SIG-M5 (cell line): ENCODE data around the gene SH3BP5.
"Not testable (repeated sequence)": the region's sequence is repeated elsewhere in the genome, so short reads cannot be mapped to it uniquely, and the experiment has no call there.

Source experiments
- DNase-seq: peaks from one replicate; lab custom pipeline; 2025; lab: John Stamatoyannopoulos, UW

Gene SH3BP5, protein sequence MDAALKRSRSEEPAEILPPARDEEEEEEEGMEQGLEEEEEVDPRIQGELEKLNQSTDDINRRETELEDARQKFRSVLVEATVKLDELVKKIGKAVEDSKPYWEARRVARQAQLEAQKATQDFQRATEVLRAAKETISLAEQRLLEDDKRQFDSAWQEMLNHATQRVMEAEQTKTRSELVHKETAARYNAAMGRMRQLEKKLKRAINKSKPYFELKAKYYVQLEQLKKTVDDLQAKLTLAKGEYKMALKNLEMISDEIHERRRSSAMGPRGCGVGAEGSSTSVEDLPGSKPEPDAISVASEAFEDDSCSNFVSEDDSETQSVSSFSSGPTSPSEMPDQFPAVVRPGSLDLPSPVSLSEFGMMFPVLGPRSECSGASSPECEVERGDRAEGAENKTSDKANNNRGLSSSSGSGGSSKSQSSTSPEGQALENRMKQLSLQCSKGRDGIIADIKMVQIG

DNA sequence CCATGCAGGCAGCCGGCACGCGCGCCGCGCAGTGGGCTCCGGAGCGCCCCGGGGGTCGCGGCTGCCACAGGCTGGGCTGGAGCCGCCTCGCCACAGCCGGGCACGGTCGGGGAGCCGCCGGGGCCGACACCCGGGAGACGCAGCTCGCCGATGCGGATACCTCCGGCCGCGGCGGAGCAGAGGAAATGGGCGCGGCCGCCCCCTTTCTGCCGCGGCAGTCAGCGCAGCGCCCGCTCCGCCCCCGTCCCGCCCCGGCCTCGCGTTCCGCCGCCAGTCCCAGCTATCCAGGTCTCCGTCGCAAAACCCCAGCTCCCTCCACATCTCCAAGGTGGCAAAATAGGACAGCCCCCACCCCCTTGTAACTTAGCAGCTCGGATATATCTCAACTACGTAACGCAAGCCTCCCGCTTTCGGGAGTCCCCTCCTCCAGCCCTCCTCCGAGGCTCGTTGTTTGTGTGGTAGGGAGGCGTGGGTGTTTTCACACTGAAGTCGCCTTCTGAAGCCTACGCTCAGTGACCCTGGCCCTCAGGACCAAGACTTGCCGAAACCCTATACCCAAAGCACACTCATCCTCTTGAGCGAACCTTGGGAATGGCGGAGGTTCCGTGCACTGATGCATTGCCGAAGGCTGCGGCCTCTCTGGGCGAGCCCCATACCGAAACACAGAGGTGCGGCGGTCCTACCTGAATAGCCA is at the start of gene SH3BP5:
SH3BP5 (minus strand) TSS at position 182 of the 694 bp plus-strand sequence; CDS start at position 4, 178 bp downstream.
- no peak for DNase-seq

DNA sequence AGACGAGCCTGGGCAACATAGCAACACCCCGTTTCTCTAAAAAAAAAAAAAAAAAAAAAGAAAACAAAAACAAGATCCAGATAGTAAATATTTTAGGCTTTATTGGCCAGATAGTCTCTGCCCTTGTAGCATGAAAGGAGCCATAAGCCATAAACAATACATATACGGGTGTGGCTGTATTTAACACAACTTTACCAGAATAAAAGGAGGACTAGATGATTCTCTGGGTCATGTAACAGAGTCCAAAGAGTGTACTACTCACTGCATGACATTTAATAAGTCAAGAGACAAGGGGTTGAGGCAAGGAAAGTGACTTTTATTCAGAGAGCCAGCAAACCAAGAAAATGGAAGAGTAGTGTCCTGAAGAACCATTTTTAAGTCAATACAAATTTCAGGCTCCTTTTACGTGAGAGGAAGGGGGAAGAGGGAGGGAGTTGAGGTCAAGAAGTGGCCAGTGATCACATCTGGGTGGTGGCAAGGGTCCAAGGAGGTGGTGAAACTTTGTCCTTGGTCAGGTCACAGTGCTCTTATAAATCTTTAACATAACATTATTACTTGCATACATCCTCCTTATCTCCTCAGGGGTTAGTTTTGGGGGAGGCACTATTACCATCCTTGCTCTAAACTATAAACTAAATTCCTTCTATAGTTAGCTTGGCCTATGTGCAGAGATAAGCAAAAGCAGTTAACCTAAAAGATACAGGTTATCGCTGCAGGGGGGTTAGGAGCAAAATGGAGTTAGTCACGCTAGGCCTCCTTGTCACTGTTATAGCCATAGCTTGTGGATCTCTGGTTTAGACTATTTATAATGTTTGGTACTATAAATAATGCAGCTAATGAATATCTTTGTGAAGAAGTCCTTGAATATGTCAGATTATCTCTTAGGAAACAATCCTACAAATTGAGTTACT is 48.8 kb upstream of the SH3BP5 start:
- no peak for DNase-seq

DNA sequence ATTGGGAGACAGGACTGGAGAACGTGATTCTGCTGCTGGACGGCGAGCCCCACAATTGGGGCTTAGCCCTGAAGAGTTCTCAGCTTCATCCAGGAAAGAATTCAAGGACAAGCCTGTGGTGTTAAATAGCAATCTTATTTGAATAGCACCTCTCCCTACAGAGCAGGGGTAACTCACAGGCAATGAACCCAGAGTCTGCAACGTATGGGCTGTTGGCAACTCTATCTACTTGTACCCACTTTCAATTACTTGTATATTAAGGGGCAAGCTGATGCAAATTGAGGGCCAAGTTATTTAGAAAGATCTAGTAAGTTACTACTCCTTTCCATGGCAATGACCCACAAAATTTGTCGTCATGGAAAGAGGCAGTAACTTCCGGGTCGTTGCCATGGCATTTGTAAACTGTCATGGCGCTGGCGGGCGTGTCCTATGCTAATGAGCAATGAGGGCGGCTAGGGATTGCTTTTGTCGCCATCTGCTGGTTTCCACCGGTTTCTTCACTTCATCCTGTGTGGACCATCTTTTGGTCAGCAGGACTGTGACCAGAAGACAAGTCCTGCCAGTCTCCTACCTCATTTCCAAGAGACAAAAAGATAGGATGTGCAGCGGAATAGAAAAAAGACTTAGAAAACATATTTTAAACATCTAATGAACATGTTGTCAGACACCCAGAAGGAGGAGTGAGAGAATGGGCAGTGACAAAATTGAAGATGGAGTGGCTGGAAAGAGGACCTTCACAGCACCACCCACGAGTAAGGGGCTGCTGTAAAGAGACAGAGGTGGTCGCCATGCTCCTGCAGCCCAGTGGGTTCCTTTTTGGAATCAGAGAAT is 45.8 kb upstream of the SH3BP5 start:
- DNase-seq = peak; percentile 69

DNA sequence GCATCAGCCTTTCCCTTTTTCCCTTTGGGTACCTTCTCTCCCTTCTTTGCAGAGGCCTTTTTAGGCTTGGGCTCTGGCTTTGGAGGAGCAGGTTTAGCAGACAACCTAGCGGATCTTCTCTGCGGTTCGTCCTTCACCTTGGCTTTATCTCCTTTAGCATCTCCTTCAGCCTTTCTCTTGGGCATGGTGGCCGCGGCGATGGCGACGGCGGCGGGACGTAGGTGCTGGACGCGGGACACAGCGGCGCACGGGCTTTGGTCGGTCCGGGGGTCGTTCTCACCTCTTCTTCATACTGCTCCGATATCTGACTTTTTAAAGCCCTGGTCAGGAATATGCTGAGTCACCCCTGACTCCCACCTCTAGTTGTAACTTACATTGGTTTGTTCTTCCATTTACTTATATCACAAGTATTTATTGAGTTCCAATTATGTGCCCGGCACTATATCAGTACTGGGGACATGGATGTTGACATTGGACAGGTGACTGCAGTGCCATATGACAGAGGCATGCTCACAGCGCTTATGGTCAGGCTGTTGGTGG is 43.1 kb upstream of the SH3BP5 start:
- DNase-seq = no peak

DNA sequence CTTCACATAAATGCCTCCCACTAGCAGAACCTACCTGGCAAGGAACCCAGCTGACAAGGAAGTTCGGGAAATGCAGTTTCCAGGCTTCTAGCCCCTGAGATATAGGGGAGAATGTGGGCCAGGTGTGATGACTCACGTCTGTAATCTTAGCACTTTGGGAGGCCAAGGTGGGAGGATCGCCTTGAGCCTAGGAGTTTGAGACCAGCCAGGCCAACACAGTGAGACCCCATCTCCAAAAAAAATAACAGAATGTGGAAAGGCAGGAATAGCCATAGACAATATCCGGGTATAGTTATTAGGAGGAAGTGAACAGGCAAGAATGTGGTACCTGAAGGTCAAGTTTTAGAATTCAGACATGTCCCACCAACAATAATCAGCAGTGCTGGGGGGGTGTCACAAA is 40.5 kb upstream of the SH3BP5 start:
- DNase-seq = no peak

DNA sequence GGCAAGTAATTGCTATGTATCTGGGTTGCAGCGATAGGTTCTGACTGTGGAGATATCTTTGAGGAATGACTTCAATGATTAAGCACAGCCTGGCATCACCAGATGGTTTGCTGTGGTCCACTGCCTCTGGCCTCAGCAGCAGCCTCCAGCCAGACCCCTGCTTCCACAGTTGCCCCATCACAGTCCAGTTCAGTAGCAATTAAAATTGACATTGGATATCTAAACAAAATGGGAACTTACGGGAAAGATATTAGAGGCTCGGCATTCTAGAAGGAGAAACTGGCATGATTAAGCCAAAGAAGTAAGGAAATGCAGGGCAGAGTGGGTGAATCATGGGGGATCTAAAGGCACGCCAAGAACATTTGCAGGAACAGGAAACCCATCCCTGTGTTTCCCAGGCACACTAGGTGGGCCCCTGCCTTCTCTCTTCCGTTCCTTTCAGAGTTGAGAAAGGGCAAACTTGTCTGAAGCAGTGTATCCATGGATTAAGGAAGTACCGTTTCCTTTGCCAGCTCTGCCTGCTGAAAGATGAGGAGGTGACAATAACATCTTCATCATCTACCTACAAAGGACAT is 36.3 kb upstream of the SH3BP5 start:
- no peak for DNase-seq

DNA sequence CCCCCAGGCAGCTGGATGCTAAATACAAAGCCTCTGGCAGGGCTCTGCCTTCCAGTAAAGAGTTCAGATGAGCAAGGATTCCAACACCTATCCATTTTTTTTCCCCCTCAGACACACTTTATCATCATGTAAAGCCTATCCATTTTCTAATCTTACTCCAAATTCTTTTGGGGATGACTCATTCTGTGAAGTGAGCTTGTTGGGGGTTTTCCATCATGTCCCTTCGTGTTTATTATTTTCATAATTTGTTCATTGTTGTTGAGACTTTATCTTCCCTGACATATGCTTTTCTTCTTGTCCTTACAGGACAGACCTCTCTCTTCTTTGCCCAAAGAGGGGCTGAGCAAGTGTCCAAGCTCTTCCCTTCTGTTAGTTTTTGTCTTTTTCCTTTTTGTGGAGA is 34.7 kb upstream of the SH3BP5 start:
- no peak for DNase-seq

DNA sequence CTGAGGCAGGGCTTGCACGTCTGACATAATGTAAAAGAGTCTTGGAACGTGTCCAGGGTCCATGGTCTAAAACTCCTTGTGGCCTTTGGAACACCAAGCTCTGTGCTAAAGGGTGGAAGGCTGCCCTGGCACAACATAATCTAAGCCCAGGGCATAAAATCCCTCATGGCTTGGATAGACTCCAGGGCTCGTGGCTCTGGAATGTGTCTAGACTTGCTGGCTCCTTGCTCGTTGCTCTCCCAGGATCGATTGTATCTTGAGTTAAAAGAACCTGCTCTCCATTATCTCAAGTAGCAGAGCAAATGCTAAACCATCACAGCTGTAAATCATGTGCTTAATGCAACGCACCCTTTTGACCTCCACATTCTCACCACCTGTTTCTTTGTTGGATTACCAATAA is 31.7 kb upstream of the SH3BP5 start:
- not testable (repeated sequence) for DNase-seq

DNA sequence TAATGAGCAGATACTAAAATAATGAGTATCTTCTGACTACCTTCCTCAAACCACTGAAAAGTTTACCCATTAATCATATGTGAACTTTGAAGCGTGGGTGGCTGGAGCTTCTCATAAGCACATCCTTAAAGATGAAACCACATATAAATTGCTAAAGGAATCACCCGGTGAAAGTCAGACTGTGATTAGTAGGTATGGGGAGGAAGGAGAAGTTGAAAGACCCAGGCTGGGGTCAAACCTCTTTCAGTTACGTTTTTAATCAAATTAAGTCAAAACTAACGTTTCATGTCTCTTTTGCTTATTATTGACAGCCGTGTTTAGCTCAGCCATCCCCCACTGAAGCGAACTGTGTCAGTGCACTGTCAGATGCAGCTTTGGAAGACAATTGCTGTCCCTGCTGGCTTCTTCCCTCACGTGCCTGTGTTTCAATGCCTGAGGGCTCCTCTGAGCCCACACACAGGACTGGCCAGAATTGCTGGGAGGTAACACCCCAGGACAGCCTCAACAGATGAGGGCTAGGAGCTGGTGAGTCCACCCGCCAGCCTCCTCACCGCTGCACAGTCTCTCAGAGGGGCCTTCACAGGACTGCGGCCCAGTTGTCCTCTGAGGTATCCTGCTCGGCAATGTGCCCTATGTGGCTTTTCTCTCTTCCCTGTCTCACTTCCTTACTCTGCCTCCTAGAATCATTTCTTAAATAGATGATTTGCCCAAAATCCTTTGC is 29.3 kb upstream of the SH3BP5 start:
- DNase-seq = peak; percentile 35

DNA sequence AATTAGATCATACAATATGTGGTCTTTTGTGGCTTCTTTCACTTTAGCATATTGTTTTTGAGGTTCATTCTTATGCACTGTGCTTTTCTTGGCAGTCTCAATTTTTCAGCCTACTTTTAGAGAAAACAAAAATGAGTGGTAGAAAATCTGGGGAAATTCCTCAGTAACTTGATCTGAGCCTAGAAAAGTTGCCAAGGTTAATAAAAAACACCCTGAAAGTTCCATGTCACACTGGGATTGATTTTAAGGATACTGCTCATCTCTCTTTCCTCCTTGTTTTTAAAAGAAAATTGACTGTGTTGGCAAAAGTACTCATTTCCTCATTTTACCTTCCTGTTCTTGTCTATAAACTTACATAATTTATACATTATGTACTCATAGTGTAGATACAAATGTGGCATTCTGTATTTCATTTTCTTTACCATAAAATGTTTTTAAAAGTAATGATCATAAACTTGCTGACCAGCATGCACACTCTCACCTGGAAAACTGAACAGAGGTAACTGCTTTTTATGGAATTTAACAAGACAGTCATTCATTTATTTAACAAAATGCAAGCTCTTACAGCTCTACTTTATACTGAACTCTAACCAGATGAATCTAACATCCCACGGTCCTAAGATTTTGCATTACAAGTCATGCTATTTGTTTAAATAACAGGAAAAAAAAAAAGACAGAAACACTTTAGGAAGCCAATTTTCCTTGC is 28.6 kb upstream of the SH3BP5 start:
- peak; percentile 10 for DNase-seq

DNA sequence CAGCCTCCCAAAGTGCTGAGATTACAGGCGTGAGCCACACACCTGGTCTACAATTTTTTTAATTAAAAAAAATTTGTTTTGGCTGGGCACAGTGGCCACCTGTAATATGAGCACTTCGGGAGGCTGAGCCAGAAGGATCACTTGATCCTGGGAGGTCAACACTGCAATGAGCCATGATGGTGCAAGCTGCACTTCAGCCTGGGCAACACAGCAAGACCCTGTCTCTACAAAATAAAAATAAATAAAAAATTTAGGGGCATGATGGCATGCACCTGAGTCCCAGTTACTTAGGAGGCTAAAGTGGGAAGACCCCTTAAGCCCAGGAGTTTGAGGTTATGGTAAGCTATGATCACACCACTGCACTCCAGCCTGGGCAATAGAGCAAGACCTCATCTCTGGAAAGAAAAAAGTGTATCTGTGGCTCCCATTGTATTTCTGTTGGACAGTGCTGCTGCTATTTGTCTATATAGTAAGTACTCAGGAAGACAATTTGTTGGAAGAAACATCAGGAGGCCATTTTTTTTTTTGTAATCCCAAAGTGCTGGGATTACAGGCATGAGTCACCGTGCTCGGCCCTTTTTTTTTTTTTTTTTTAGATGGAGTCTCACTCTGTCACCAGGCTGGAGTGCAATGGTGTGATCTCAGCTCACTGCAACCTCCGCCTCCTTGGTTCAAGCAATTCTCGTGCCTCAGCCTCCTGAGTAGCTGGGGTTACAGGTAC is 27.5 kb upstream of the SH3BP5 start:
- no peak for DNase-seq

DNA sequence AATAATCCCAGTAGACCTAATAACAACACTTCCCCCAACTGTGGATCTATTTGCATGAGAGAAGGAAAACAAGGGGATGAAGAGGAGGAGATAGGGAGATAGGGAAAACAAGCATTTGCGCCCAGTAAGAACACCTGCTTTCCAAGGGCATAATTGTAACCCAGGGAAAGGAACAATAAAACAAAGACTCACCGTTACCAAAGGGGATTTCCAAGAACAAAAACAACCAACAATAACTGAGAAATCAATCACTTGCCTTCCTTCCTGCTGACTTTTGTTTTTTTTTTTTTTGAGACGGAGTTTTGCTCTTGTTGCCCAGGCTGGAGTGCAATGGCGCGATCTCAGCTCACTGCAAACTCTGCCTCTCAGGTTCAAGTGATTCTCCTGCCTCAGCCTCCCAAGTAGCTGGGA is 24.3 kb upstream of the SH3BP5 start:
- not testable (repeated sequence) for DNase-seq

DNA sequence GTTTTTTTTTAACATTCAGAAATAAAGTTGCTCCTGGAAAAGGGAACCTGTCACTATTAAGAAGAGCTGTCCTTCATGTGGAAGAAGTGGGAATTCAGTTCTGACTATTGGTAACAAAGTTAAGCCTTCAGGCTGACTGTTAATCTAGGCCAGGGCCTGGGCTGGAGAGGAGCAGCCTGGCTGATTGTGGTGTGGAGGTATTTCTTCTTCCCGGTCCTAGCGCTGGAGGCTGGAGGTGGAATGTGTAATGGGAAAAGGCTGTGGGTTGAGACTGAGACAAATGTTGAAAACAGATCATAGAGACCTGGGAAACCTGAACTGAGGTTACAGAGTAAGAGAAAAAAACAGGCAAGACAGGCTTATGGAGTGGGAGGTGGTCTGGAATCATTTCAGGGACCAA is 23.8 kb upstream of the SH3BP5 start:
- no peak for DNase-seq

DNA sequence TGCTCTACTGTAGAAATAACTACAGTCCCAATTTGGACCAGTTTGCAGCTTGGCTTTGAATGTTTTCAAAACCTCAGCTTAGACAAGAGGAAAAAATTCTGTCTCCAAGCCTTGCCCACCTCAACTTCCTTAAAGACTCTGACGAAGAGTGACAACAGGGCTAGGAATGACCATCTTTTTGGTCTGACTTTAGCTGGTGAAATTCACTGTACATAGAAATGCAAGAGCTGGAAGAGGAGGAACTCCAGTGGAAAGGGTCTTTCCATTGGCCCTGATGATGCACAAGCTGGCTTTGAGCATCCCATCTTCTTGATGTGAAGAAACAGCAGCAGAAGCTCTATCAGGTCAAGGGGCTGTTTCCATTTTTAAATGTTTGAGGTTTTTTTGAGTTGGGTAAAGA is 22.7 kb upstream of the SH3BP5 start:
- no peak for DNase-seq

DNA sequence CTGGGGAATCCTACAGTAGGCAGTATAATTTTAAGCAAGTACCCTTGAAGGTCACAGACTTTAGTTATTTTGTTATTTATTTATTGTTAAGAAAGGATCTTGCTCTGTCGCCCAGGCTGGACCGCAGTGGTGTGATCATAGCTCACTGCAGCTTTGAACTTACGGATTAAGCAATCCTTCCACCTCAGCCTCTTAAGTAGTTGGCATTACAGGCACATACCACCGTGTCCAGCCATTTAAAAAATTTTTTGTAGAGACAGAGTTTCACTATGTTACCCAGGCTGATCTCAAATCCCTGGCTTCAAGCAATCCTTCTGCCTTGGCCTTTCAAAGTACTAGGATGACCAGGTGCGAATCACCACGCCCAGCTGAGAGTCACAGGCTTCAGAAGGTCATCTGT is 22.1 kb upstream of the SH3BP5 start:
- DNase-seq = no peak

DNA sequence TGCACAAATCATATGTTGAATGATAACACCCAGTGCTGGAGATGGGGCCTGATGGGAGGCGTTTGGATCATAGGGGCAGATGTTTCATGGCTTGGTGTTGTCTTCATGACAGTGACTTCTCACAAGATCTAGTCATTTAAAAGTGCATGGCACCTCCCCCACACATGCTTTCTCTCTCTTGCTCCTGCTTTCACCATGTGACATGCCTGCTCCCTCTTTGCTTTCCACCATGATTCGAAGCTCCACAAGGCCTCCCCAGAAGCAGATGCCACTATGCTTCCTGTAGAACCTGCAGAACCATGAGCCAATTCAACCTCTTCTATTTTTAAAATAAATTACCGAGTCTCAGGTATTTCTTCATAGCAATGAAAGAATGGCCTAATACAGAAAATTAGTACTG is 17.8 kb upstream of the SH3BP5 start:
- no peak for DNase-seq

DNA sequence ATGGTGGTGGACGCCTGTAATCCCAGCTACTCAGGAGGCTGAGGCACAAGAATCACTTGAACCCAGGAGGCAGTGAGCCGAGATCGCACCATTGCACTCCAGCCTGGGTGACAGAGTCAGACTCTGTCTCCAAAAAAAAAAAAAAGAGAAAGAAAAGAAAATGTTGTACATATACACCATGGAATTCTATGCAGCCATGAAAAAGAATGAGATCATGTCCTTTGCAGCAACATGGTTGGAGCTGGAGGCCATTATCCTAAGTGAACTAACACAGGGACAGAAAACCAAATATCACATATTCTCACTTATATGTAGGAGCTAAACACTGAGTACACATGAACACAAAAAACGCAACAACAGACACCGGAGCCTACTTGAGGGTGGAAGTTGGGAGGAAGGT is 17.1 kb upstream of the SH3BP5 start:
- DNase-seq = not testable (repeated sequence)

DNA sequence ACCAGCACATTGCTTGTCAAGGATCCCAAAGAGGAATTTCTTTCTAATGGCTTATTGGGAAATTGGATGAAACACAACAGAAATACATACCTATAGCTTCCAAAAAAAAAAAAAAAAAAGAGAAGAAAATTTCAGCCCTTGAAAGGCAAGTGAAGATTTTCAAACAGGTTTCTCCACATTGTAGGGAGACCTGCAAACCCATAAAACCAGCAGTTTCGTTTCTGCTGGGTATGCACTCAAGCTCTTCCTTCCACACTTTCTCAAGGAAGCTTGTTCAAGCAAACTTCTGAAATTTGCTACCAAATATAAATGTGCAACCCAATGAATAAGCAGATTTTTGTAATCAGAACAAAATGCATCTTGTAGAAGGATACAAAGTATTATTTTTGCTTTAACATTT is 15.9 kb upstream of the SH3BP5 start:
- no peak for DNase-seq

DNA sequence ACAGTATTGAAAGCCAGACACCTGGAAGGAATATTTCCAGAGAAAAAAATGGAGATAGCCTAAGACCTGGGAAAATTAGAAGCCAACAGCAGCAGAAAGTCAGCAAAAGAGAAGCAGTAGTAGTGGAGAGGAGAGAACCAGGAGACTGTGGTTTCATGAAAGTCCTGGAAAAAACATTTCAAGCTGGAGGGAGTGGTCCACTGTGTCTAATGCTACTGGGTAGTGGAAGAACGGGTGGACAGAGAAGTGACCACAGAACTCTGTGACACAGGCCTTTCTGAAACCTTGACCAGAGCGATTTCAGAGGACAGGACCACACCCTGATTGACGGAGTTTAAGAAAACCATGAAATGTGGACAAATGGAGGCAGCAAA is 15.3 kb upstream of the SH3BP5 start:
- no peak for DNase-seq
